ENCODE measurements around the gene GPR146.

GPR146 gene

DNA sequence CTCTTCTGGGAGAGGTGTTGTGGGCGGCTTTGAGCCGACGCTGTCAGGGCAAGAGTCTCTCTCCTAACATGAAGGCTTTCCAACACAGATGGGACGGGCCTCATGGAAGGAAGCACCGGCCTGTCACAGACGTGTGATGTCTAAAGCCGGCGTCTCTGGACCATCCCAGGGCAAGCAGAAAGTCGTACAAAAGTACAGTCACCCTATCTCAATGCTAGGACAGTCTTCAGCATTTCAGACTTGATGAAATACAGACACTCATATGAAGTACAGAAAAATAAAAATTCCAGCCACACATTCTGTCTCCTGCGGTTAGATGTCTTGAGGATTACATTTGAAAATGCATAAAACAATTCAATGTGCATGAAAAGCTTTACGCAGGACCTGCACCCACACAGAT, 30.8 kb upstream of the GPR146 start:
- no peak overlapping the region for H3K27ac ChIP-seq (ENCODE audit: low read depth, low read length, poor library complexity, severe bottlenecking)
- no peaks in the 10 kb centered on the region for H3K9me3 ChIP-seq (ENCODE audit: low read length)
- no peak overlapping the region for H3K4me3 ChIP-seq (ENCODE audit: low read depth, low read length, poor library complexity, severe bottlenecking)
- H3F3A ChIP-seq (ENCODE audit: insufficient read depth, low read length): no peaks in the 10 kb centered on the region
- H3K9ac ChIP-seq (ENCODE audit: low read length): no peak overlapping the region
- no peaks in the 10 kb centered on the region for H3K79me2 ChIP-seq (ENCODE audit: insufficient read depth, low read length)
- H3K4me1 ChIP-seq (ENCODE audit: insufficient read depth, low read length, severe bottlenecking): peaks cover 16% of the 10 kb centered on the region
- H2AFZ ChIP-seq (ENCODE audit: low read length): no peak overlapping the region
- H3K9me2 ChIP-seq (ENCODE audit: low read depth, low read length): no peaks in the 10 kb centered on the region
- H4K20me1 ChIP-seq (ENCODE audit: insufficient read depth, low read length): no peaks in the 10 kb centered on the region
- no peaks in the 10 kb centered on the region for H3K27me3 ChIP-seq (ENCODE audit: insufficient read depth, low read length)
- no peak overlapping the region for H3K4me2 ChIP-seq (ENCODE audit: low read length)
- no peak for TF ChIP-seq EZH2 (IDR thresholded peaks at IDR 0.05; ENCODE audit: borderline replicate concordance, low read length)
- TF ChIP-seq, protein P1, sequence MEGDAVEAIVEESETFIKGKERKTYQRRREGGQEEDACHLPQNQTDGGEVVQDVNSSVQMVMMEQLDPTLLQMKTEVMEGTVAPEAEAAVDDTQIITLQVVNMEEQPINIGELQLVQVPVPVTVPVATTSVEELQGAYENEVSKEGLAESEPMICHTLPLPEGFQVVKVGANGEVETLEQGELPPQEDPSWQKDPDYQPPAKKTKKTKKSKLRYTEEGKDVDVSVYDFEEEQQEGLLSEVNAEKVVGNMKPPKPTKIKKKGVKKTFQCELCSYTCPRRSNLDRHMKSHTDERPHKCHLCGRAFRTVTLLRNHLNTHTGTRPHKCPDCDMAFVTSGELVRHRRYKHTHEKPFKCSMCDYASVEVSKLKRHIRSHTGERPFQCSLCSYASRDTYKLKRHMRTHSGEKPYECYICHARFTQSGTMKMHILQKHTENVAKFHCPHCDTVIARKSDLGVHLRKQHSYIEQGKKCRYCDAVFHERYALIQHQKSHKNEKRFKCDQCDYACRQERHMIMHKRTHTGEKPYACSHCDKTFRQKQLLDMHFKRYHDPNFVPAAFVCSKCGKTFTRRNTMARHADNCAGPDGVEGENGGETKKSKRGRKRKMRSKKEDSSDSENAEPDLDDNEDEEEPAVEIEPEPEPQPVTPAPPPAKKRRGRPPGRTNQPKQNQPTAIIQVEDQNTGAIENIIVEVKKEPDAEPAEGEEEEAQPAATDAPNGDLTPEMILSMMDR (IDR thresholded peaks at IDR 0.05; ENCODE audit: low read length): no peak
- H3K36me3 ChIP-seq (ENCODE audit: insufficient read depth, low read length): peaks cover 10% of the 10 kb centered on the region; the same call in 1 of the 2 replicates

DNA sequence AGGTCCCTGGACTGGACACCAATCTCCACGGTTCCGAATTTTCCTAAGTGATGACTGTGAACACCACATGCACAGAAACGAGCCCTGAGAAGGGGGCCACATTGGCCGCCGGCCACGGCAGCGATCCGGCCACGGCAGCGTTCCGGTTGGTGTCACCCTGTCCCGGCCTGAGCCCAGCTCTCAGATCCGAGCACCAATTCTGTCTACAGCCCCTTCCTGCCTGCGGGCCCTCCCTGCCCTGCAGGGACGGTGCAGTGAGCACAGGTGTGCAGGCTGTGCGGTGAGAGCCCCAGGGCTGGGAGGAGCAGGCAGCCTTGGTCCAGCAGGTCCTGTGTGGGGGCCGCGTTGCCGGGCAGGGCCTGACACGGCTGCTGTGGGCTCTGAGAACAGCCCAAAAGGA, 29.7 kb upstream of the GPR146 start:
- no peaks in the 10 kb centered on the region for H3K27me3 ChIP-seq (ENCODE audit: insufficient read depth, low read length)
- peaks cover 16% of the 10 kb centered on the region for H3K4me1 ChIP-seq (ENCODE audit: insufficient read depth, low read length, severe bottlenecking)
- no peaks in the 10 kb centered on the region for H3F3A ChIP-seq (ENCODE audit: insufficient read depth, low read length)
- H3K9me3 ChIP-seq (ENCODE audit: low read length): no peaks in the 10 kb centered on the region
- no peak overlapping the region for H3K4me3 ChIP-seq (ENCODE audit: low read depth, low read length, poor library complexity, severe bottlenecking)
- no peak overlapping the region; the same call in 1 of the 2 replicates for H3K4me2 ChIP-seq (ENCODE audit: low read length)
- H2AFZ ChIP-seq (ENCODE audit: low read length): no peak overlapping the region
- H3K36me3 ChIP-seq (ENCODE audit: insufficient read depth, low read length): peaks cover 2% of the 10 kb centered on the region; the same call in 1 of the 2 replicates
- no peak overlapping the region for H3K9ac ChIP-seq (ENCODE audit: low read length)
- H3K79me2 ChIP-seq (ENCODE audit: insufficient read depth, low read length): no peaks in the 10 kb centered on the region
- H3K27ac ChIP-seq (ENCODE audit: low read depth, low read length, poor library complexity, severe bottlenecking): no peak overlapping the region
- H4K20me1 ChIP-seq (ENCODE audit: insufficient read depth, low read length): no peaks in the 10 kb centered on the region
- H3K9me2 ChIP-seq (ENCODE audit: low read depth, low read length): no peaks in the 10 kb centered on the region
- TF ChIP-seq EZH2 (IDR thresholded peaks at IDR 0.05; ENCODE audit: borderline replicate concordance, low read length): no peak
- TF ChIP-seq, protein P1 (IDR thresholded peaks at IDR 0.05; ENCODE audit: low read length): no peak

DNA sequence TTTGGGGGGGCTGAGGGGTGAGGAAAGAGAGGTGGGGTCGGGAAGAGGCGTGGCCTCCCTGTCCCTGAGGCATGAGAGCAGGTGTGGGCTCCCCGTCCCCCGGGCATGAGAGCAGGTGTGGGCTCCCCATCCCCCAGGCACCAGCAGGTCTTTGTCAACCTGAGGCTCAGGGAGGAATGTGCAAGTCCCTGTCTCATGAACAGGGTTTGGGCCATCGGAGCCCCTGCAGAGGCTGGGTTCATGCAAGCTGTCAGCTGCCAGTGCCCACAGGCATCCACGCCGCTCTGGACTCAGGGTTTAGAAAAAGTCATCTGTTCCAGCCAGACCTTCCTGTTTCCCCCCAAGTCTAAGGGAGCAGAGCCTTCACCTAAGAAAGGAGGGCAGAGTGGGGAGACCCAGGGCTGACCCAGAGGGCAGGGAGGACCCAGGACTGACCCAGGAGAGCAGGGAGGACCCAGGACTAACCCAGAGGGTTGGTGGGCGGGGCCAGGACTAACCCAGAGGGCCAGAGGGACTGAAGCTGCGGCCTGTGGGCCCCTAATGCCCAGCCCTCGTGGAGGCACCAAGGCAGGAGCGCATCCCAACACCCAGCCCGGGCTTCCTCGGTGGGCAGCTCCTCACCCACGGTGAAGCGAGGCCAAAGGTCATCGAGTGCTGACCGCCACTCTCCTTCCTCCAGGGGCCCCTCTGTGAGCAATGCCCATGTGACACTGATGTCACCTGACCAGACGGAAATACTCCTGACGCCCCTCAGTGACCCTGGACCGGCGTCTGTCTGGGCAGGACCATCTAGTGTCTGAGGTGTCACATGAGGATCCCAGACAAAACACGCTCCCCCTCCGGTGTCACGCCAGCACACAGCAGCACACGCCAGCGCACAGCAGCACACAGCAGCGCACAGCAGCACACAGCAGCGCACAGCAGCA, 28.9 kb upstream of the GPR146 start:
- no peak overlapping the region for H3K4me3 ChIP-seq (ENCODE audit: low read depth, low read length, poor library complexity, severe bottlenecking)
- no peaks in the 10 kb centered on the region for H3K9me2 ChIP-seq (ENCODE audit: low read depth, low read length)
- no peaks in the 10 kb centered on the region for H3K27me3 ChIP-seq (ENCODE audit: insufficient read depth, low read length)
- no peak overlapping the region for H3K27ac ChIP-seq (ENCODE audit: low read depth, low read length, poor library complexity, severe bottlenecking)
- no peak overlapping the region for H3K9ac ChIP-seq (ENCODE audit: low read length)
- no peaks in the 10 kb centered on the region for H3K9me3 ChIP-seq (ENCODE audit: low read length)
- peaks cover 16% of the 10 kb centered on the region for H3K4me1 ChIP-seq (ENCODE audit: insufficient read depth, low read length, severe bottlenecking)
- no peak for TF ChIP-seq EZH2 (IDR thresholded peaks at IDR 0.05; ENCODE audit: borderline replicate concordance, low read length)
- TF ChIP-seq, protein P1 (IDR thresholded peaks at IDR 0.05; ENCODE audit: low read length): no peak
- no peaks in the 10 kb centered on the region for H3F3A ChIP-seq (ENCODE audit: insufficient read depth, low read length)
- H3K4me2 ChIP-seq (ENCODE audit: low read length): no peak overlapping the region; the same call in 1 of the 2 replicates
- no peaks in the 10 kb centered on the region for H3K79me2 ChIP-seq (ENCODE audit: insufficient read depth, low read length)
- no peak overlapping the region for H2AFZ ChIP-seq (ENCODE audit: low read length)
- H4K20me1 ChIP-seq (ENCODE audit: insufficient read depth, low read length): no peaks in the 10 kb centered on the region
- H3K36me3 ChIP-seq (ENCODE audit: insufficient read depth, low read length): no peaks in the 10 kb centered on the region
